HepG2 (cell line): ENCODE data around the gene CHKA. TPM values are rescaled to one million over a fixed set of nuclear protein-coding genes. Genes with fewer than 3 reads are reported as not detected.

Experiments used
- CBX2 ChIP-seq, 2 experiments: fragments of 200-600 bp in 1 of 2; sonication (generic); formaldehyde crosslinking in 1 of 2; IDR thresholded peaks; 2 replicates each; pipeline versions ENCODE4 v1.7.0 to v1.8.1; 2018 to 2022; ENCODE audit warnings: low read depth in 2 of 2, low read length in 1 of 2, mild to moderate bottlenecking in 1 of 2, missing genetic modification reagents in 1 of 2
- FOSL1 ChIP-seq: sonication (generic); formaldehyde crosslinking; IDR thresholded peaks from 2 replicates; pipeline ENCODE4 v1.9.0; 2021; ENCODE audit warnings: missing genetic modification reagents, borderline replicate concordance
- HDAC6 ChIP-seq: fragments of 200-600 bp; sonication (generic); IDR thresholded peaks from 2 replicates; pipeline ENCODE4 v1.7.0; 2017; ENCODE audit warnings: mild to moderate bottlenecking, antibody characterized with exemption, low read length, low read depth
- MEIS2 ChIP-seq: sonication (generic); formaldehyde crosslinking; IDR thresholded peaks from 2 replicates; pipeline ENCODE4 v1.9.0; 2021; ENCODE audit warnings: mild to moderate bottlenecking, missing genetic modification reagents
- SIN3A ChIP-seq: IDR thresholded peaks from 2 replicates; pipeline ENCODE4 v1.6.1; 2011; ENCODE audit warnings: low read depth, mild to moderate bottlenecking, control low read depth, low read length, borderline replicate concordance
- TGIF2 ChIP-seq: IDR thresholded peaks from 2 replicates; pipeline ENCODE4 v1.6.1; 2016; ENCODE audit warnings: control low read depth, missing compliant biosample characterization
- ZNF446 ChIP-seq: sonication (generic); formaldehyde crosslinking; IDR thresholded peaks from 2 replicates; pipeline ENCODE4 v1.5.0; 2020; ENCODE audit warnings: mild to moderate bottlenecking, missing genetic modification reagents
- ZNF570 ChIP-seq: sonication (generic); formaldehyde crosslinking; IDR thresholded peaks from 2 replicates; pipeline ENCODE4 v1.4.0; 2020; ENCODE audit warnings: mild to moderate bottlenecking, missing genetic modification reagents, borderline replicate concordance
- ZNF780A ChIP-seq: sonication (generic); formaldehyde crosslinking; IDR thresholded peaks from 2 replicates; pipeline ENCODE4 v1.8.0; 2022; ENCODE audit warnings: mild to moderate bottlenecking, missing genetic modification reagents, moderate library complexity
- ZNF781 ChIP-seq: sonication (generic); formaldehyde crosslinking; IDR thresholded peaks from 2 replicates; pipeline ENCODE4 v1.5.1; 2020; ENCODE audit warnings: borderline replicate concordance, mild to moderate bottlenecking, missing genetic modification reagents; ENCODE audit errors: not compliant biosample characterization
- polyA plus RNA-seq, 8 experiments: library from polyadenylated mRNA; depleted of rRNA in 3 of 8; stranded (reverse) in 7 of 8; unstranded in 1 of 8; fragments of >200 nt; fragmentation: Illumina TruSeq in 4 of 8; extraction: Trizol in 4 of 8; gene quantifications; 2 replicates each; pipeline versions ENCODE4 v1.2.1 to v1.2.3, GENCODE V29; 2011 to 2016; ENCODE audit warnings: low read depth in 4 of 8, missing spikeins in 1 of 8, mixed read lengths in 1 of 8; ENCODE audit not compliant: insufficient read depth in 1 of 8
- total RNA-seq, 5 experiments: library from RNA; depleted of rRNA; stranded (reverse); fragments of >200 nt; fragmentation: Illumina TruSeq; extraction: Trizol; gene quantifications; 2 replicates each; pipeline ENCODE4 v1.2.3, GENCODE V29; 2016; ENCODE audit warnings: low read depth in 1 of 5
- TF ChIP-seq, protein P1 (sequence below), 2 experiments: fragments of 450-650 bp in 1 of 2; sonication (generic) in 1 of 2; formaldehyde crosslinking in 1 of 2; IDR thresholded peaks; 2 replicates each; pipeline versions ENCODE4 v1.6.1 to v1.8.0; 2016 to 2022; ENCODE audit warnings: antibody characterized with exemption in 1 of 2, mild to moderate bottlenecking in 1 of 2, missing genetic modification reagents in 1 of 2
- TF ChIP-seq, protein P2 (sequence below): sonication (generic); formaldehyde crosslinking; IDR thresholded peaks from 2 replicates; pipeline ENCODE4 v1.8.0; 2023; ENCODE audit warnings: mild to moderate bottlenecking, missing genetic modification reagents
- TF ChIP-seq, protein P3 (sequence below): sonication (generic); formaldehyde crosslinking; IDR thresholded peaks from 2 replicates; pipeline ENCODE4 v1.5.0; 2020; ENCODE audit warnings: missing genetic modification reagents

CHKA gene
- total and polyA plus RNA-seq, 2 of the 13 experiments (the other 11 are each of a cell fraction or from before 2014, with no cell fraction given) = 71.6 to 92.7 TPM

DNA sequence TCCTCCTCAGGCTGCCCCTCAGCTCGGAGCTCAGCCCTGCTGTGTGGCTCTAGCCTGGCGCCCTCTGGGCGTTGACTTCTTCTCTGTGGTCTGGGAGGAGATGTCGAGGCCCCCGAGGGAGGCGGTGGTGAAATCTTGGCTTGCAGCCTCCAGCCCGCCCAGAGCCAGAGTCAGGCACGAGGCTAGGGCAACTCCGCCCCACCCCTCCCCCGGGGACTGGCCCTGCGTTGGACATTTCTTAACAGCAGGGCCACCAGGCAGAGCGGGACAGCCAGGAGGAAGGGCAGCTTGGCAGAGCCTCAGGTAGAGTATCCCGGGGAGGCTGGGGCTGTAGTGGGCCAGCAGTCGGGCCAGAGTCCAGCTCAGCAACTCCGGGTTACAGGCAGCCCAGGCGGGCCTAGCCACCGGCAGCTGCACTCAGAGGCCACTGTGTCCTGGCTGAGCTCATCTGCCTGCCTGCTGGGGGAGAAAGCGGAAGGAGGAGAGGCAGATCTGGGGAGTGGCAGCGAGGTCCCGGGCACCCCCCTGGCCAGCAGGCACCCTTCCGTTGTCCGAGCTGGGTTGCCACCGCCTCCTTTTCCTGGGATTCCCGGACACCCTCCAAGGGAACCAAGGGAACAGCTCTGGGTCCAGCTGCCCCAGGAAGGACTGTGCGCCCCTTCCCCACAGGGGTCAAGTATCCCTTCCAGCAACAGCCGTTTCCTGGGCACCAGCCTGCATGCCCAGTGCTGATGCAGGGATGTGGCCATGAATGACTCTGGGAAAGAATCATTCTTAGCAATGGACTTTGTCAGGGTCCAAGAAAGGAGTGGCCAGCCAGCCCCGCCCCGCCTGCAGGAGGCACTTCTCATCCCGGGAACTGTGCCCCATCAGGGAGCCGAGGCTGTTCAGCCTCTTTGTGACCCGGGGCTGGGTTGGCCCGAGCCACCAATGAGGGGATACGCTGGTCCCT lies 110.8 kb downstream of the CHKA start, which contains the start of gene ALDH3B1 (continued):
- TF ChIP-seq, protein P1, sequence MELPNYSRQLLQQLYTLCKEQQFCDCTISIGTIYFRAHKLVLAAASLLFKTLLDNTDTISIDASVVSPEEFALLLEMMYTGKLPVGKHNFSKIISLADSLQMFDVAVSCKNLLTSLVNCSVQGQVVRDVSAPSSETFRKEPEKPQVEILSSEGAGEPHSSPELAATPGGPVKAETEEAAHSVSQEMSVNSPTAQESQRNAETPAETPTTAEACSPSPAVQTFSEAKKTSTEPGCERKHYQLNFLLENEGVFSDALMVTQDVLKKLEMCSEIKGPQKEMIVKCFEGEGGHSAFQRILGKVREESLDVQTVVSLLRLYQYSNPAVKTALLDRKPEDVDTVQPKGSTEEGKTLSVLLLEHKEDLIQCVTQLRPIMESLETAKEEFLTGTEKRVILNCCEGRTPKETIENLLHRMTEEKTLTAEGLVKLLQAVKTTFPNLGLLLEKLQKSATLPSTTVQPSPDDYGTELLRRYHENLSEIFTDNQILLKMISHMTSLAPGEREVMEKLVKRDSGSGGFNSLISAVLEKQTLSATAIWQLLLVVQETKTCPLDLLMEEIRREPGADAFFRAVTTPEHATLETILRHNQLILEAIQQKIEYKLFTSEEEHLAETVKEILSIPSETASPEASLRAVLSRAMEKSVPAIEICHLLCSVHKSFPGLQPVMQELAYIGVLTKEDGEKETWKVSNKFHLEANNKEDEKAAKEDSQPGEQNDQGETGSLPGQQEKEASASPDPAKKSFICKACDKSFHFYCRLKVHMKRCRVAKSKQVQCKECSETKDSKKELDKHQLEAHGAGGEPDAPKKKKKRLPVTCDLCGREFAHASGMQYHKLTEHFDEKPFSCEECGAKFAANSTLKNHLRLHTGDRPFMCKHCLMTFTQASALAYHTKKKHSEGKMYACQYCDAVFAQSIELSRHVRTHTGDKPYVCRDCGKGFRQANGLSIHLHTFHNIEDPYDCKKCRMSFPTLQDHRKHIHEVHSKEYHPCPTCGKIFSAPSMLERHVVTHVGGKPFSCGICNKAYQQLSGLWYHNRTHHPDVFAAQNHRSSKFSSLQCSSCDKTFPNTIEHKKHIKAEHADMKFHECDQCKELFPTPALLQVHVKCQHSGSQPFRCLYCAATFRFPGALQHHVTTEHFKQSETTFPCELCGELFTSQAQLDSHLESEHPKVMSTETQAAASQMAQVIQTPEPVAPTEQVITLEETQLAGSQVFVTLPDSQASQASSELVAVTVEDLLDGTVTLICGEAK (IDR thresholded peaks at IDR 0.05) = no peak
- TF ChIP-seq, protein P1 (CRISPR knock-in tag; IDR thresholded peaks at IDR 0.05) = peak; percentile 45; the same call in 1 of the 2 replicates
- no peak for TF ChIP-seq FOSL1 (CRISPR knock-in tag)
- TF ChIP-seq ZNF446 (CRISPR knock-in tag) = no peak
- TF ChIP-seq CBX2 (IDR thresholded peaks at IDR 0.05; ENCODE audit: low read depth, low read length) = no peak
- TF ChIP-seq CBX2 (CRISPR knock-in tag; IDR thresholded peaks at IDR 0.05; ENCODE audit: low read depth) = no peak
- TF ChIP-seq ZNF780A (CRISPR knock-in tag) = no peak
- peak; percentile 56; the same call in 1 of the 2 replicates for TF ChIP-seq MEIS2
- TF ChIP-seq, protein P2, sequence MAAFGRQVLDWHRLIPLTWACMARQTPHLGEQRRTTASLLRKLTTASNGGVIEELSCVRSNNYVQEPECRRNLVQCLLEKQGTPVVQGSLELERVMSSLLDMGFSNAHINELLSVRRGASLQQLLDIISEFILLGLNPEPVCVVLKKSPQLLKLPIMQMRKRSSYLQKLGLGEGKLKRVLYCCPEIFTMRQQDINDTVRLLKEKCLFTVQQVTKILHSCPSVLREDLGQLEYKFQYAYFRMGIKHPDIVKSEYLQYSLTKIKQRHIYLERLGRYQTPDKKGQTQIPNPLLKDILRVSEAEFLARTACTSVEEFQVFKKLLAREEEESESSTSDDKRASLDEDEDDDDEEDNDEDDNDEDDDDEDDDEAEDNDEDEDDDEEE (CRISPR knock-in tag) = no peak
- no peak for TF ChIP-seq HDAC6
- no peak for TF ChIP-seq ZNF570 (CRISPR knock-in tag)
- no peak for TF ChIP-seq SIN3A
- TF ChIP-seq, protein P3, sequence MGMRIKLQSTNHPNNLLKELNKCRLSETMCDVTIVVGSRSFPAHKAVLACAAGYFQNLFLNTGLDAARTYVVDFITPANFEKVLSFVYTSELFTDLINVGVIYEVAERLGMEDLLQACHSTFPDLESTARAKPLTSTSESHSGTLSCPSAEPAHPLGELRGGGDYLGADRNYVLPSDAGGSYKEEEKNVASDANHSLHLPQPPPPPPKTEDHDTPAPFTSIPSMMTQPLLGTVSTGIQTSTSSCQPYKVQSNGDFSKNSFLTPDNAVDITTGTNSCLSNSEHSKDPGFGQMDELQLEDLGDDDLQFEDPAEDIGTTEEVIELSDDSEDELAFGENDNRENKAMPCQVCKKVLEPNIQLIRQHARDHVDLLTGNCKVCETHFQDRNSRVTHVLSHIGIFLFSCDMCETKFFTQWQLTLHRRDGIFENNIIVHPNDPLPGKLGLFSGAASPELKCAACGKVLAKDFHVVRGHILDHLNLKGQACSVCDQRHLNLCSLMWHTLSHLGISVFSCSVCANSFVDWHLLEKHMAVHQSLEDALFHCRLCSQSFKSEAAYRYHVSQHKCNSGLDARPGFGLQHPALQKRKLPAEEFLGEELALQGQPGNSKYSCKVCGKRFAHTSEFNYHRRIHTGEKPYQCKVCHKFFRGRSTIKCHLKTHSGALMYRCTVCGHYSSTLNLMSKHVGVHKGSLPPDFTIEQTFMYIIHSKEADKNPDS (CRISPR knock-in tag) = 0 out of 2 replicates have a peak, but pooled peaks have one; percentile 23
- TF ChIP-seq ZNF781 (CRISPR knock-in tag) = peak; percentile 50
- TF ChIP-seq TGIF2 = no peak
